Esophagus squamous epithelium (tissue), 4 donors: ENCODE data around the gene WFS1.

ENCODE experiments used
- CTCF ChIP-seq, 6 experiments: fragments of 450-650 bp in 4 of 6; fragments of 200-600 bp in 2 of 6; sonication (generic) in 2 of 6; IDR thresholded peaks; one replicate each; pipeline ENCODE4 v1.5.1; 2016 to 2019; ENCODE audit warnings: antibody characterized with exemption in 6 of 6, mild to moderate bottlenecking in 4 of 6, moderate library complexity in 4 of 6
- POLR2A ChIP-seq, 4 donors: fragments of 450-650 bp; IDR thresholded peaks; one replicate each; pipeline ENCODE4 v1.6.1; 2017; ENCODE audit warnings: antibody characterized with exemption in 4 of 4, mild to moderate bottlenecking in 4 of 4, moderate library complexity in 3 of 4

GRCh38 chr4:6330384-6330767, 60.7 kb downstream of the WFS1 start:
- no peak for TF ChIP-seq POLR2A (IDR thresholded peaks at IDR 0.05)
- TF ChIP-seq CTCF (IDR thresholded peaks at IDR 0.05): no peak
